ENCODE results near the gene SH3RF3.

DNA sequence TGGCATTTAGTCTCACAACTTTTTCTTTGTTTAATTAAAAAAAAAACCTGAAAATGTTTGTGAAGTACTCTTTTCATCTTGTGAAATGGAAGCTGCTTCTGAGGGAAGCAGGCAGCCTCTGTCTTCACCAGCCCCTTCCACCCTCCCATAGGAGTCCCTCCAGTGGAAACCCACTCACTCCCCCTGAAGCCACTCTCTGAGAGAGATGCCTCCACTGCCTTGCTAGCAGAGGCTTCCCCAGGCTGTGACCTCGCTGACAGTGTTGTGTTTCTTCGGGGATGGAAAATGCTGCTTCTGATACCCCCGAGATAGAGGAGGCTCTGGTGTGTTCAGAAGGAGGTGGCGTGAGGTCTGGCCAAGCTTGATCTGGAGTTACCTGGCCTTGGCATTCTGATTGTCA, 59.9 kb downstream of the SH3RF3 start:
- TF ChIP-seq, protein P1, sequence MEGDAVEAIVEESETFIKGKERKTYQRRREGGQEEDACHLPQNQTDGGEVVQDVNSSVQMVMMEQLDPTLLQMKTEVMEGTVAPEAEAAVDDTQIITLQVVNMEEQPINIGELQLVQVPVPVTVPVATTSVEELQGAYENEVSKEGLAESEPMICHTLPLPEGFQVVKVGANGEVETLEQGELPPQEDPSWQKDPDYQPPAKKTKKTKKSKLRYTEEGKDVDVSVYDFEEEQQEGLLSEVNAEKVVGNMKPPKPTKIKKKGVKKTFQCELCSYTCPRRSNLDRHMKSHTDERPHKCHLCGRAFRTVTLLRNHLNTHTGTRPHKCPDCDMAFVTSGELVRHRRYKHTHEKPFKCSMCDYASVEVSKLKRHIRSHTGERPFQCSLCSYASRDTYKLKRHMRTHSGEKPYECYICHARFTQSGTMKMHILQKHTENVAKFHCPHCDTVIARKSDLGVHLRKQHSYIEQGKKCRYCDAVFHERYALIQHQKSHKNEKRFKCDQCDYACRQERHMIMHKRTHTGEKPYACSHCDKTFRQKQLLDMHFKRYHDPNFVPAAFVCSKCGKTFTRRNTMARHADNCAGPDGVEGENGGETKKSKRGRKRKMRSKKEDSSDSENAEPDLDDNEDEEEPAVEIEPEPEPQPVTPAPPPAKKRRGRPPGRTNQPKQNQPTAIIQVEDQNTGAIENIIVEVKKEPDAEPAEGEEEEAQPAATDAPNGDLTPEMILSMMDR (conservative IDR thresholded peaks at IDR 0.05 in 1 of 2, IDR thresholded peaks at IDR 0.05 in 1 of 2; ENCODE audit: low read depth in 1 of 2, low read length in 2 of 2): no peak
- no peak for TF ChIP-seq EZH2 (IDR thresholded peaks at IDR 0.05; ENCODE audit: low read length, missing control alignments)

All from fibroblast of lung (primary cell).